GM08714 (cell line): Measurements from ENCODE around the gene AGBL4.

Source experiments
- H3K4me3 ChIP-seq: fragments of 200-500 bp; sonication (Bioruptor generic); 2 replicates; pipeline ENCODE4 v1.5.1; 2014; ENCODE audit warnings: mild to moderate bottlenecking, low read length, inconsistent platforms
- ZNF274 ChIP-seq: IDR thresholded peaks from 2 replicates; pipeline ENCODE4 v1.6.1; 2012; ENCODE audit warnings: mild to moderate bottlenecking, low read depth, low read length

AGBL4 gene

DNA sequence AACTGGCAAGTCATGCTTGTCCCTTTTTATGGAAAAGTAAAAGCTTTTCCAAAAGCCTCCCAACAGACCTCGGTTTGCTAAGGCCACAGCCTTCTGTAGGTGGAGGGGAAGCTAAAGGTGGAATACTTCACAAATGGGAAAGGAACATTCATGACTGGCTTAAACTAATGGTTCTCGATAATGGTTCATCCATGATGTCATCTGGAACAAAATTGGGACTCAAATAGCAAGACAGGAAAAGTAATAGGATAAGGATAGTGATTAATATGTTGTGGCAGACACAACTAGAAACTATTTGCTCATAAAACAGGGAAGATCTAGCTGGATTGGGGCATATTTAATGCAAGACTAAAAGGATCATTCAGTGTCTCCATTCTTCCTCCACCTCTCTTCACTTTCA, 1535.0 kb downstream of the AGBL4 start:
- no peak overlapping the region for H3K4me3 ChIP-seq
- no peak for TF ChIP-seq ZNF274
